Astrocyte of the spinal cord (primary cell): ENCODE measurements around the gene SLC22A6.

Experiments
- DNase-seq: peaks from one replicate; pipeline ENCODE4 v3.0.0; 2011; ENCODE audit warnings: low read depth, low spot score
- H3K4me3 ChIP-seq: 2 replicates; pipeline ENCODE4 v1.5.1; 2011; ENCODE audit warnings: low read depth, mild to moderate bottlenecking, low read length, moderate library complexity
- CTCF ChIP-seq: IDR thresholded peaks from 2 replicates; pipeline ENCODE4 v1.5.1; 2012; ENCODE audit warnings: low read depth, mild to moderate bottlenecking, low read length, inconsistent platforms
- in situ Hi-C: cut with HindIII; loops from 2 replicates; pipeline ENCODE4 v1.10.0; 2017; ENCODE audit warnings: low sequenced_read_pairs

Gene SLC22A6

DNA sequence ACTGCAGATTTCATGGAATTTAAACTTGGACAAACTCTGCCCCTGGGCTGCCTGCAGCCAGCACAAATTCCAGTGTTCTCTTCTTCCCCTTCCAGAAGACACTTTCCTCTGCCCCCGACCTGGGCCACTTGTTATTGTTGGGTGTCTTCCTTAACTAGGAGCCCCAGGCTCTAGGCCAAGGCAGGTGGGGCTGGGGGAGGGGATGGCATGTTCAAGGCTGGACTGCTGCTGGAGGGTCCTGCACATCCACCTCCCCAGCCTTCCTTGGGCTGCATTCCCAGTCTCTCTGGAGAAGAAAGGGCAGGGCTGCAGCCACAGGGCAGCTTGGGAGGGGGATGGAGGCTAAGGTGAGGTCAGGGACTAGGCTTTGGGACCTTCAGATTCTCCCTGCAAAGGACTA is 11.5 kb upstream of the SLC22A6 start:
- no peak overlapping the region for H3K4me3 ChIP-seq
- TF ChIP-seq CTCF, result no peak
- in situ Hi-C loops, result no loop called here
- DNase-seq, result no peak

DNA sequence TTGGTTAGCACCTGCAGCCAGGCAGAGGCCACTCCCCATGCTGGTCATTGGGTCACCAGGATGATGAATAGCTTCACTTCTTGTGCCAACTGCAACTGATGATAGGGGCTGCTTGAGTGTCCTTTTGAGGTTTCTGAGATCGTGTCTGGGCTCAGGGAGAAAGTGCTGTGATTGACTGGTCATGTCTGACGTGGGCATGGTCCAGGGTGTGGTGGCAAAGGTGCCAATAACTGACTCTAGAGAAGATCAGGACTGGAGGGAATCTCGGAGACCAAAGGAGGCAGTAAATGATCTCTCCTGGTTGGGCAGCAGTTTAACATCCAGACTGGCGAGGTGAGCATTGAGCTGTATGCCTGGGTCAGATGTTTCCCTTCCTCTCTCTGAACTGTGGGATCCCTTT is 10.0 kb upstream of the SLC22A6 start:
- no peak overlapping the region for H3K4me3 ChIP-seq
- in situ Hi-C loops, result no loop called here
- DNase-seq, result no peak
- TF ChIP-seq CTCF, result no peak

DNA sequence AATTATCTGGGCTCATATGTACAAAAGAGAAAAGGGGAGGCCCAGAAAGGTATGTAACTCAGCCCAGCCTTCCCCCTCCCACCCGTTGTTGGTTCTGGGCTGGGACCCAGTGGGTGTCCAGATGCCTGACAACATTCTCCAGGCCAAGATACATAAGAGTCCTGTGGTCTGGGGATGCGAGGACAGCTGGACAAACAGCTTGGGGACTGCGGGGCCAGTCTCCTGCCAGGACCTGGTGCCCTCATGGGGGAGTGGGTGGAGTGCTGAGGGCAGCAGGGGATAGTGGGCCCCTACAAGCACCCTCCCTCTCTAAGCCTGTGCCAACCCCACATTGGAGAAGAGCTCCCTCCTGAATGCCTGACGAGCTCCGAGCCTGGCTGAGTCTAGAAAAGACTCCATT is 3.5 kb upstream of the SLC22A6 start:
- DNase-seq, result no peak
- TF ChIP-seq CTCF, result no peak
- no peak overlapping the region for H3K4me3 ChIP-seq
- in situ Hi-C loops, result no loop called here

DNA sequence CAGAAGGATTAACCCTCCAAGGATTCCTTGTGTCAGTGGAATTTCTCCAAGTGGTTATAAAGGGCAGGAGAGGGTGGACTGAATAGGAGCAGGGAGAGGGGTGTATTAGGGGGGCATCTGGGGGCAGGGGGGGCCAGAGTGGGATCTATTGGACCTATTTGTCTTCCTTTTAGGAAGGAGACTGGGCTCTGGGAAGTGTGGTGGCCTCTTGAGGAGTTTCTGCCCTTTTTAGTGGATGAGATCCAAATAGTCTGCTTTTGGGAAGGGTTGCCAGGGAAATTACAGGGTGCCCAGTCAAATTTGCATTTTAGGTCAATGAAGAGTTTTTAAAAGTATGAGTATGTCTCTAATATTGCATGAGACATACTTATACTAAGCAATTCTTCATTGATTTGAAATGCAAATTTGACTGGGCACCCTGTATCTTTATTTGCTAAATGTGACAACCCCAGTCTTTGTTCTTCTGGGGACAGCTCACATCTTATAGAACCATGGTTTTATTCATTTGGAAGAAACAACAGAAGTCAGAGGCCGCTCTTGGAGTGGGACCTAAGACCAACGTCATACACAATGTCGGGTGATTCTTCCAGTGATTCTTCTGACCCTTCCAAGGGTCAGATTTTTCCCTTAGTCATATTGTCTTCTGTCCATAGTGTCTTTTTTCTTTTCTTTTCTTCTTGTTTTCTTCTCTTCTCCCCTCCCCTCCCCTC is 429 bp upstream of the SLC22A6 start:
- H3K4me3 ChIP-seq, result no peak overlapping the region
- no peak for TF ChIP-seq CTCF
- no peak for DNase-seq
- in situ Hi-C loops, result no loop called here

DNA sequence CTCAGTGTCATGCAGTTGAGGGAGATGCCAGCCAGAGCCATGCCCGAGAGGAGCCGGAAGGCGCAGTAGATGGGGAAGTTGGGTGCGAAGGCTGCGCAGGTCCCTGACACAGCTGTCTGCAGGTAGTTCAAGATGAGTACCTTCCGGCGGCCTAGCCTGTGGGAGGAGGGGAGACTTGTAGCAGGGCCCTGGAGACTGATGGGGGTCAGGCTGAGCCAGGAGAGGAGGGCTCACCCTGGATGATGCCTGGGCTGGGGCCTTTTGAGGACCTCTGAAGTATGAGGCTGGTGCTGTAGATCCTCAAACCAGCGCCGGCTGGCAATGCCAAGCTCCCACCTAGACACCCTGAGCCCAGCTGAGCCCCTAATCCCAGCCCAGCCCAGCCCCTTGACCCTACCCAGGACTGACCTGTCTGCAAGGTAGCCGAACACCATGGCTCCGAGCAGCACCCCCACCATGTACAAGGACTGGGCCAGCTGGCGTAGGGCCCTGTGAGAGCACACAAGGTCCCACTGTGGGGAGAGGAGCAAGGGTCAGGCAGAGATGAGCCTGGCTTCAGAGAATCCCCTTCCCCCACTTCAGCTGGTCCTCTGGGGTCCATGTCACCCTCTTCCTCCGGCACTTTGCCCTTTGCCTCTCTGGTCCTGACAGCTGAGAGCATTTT is 1.1 kb downstream of the SLC22A6 start:
- no peak for TF ChIP-seq CTCF
- DNase-seq, result no peak
- no peak overlapping the region for H3K4me3 ChIP-seq
- in situ Hi-C loops, result no loop called here

DNA sequence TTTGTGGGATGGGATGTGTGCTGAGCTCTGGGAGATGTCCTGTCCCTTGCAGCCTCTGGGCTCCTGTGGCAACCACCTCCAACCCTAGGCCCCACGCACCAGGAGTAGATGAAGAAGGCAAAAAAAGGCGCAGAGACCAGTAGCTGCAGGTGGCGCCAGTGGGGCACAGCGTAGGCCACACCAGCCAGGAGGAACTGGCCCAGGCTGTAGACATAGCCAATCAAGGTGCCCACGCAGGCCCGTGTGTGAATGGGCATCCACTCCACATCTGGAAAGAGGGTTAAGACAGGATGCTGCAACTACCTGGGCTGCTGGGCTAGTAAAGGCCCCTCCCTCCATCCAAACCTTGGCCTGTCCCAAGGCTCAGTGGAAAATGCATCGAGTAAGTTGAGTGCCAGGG is 3.0 kb downstream of the SLC22A6 start:
- in situ Hi-C loops, result no loop called here
- no peak for DNase-seq
- no peak overlapping the region for H3K4me3 ChIP-seq
- no peak for TF ChIP-seq CTCF
